Measurements from ENCODE around the gene DHRS3. TPM values are rescaled to one million over a fixed set of nuclear protein-coding genes. Genes with fewer than 3 reads are reported as not detected.

The DHRS3 gene
- total and polyA plus RNA-seq, 2 of the 13 experiments (the other 11 are each of a cell fraction or from before 2014, with no cell fraction given): 48.5 to 90.5 TPM

DNA sequence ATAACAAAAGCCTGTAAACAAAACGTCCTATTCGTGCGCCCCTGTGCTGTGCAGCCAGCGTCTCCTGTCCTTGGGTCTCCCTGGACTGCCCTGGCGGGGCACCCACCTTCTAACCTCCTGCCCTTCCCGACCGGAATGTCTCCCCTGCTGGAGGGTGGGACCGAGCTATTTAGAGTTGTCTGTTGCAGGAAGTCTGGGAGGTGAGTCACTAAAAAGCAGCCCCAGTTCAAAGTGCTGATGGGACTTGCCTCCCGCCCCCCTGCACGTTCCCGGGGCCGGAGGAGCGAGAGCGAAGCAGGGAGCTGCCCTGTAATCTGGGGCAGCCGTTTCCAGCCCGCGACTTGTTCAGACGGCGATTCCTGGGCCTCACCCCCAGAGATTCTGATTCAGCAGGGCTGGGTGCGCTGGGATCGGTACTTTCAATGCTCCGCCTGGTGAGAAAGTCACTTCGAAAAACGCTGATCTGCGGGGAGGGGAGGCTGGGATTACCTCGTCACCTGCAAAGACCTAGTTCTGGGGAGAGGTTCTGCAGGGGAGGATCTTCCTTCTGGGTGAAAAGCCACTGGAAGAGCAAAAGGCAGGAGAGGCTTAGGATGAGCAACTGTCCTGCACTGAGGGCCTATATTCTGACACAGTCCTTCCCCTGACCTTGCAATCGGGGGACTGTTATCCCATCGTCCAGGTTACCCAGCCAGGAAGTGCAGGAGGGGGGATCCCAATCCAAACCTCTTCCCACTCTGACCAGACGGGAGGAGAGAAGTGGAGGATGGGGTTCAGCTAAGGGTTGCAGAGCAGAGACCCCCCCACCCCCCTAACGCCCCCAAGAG lies 1.2 kb upstream of the DHRS3 start (continued):
- TF ChIP-seq, protein P1, sequence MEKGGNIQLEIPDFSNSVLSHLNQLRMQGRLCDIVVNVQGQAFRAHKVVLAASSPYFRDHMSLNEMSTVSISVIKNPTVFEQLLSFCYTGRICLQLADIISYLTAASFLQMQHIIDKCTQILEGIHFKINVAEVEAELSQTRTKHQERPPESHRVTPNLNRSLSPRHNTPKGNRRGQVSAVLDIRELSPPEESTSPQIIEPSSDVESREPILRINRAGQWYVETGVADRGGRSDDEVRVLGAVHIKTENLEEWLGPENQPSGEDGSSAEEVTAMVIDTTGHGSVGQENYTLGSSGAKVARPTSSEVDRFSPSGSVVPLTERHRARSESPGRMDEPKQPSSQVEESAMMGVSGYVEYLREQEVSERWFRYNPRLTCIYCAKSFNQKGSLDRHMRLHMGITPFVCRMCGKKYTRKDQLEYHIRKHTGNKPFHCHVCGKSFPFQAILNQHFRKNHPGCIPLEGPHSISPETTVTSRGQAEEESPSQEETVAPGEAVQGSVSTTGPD (CRISPR knock-in tag; IDR thresholded peaks at IDR 0.05): 0 out of 2 replicates have a peak, but pooled peaks have one; percentile 19
- peak; percentile 94 for TF ChIP-seq ETV5 (CRISPR knock-in tag; IDR thresholded peaks at IDR 0.05; ENCODE audit: borderline replicate concordance)
- TF ChIP-seq MYC (CRISPR knock-in tag; IDR thresholded peaks at IDR 0.05; ENCODE audit: borderline replicate concordance): peak; percentile 64
- no peak for TF ChIP-seq CREB1 (IDR thresholded peaks at IDR 0.05)
- TF ChIP-seq CREB1 (CRISPR knock-in tag; IDR thresholded peaks at IDR 0.05): peak; percentile 85
- TF ChIP-seq NFKBIZ (CRISPR knock-in tag; IDR thresholded peaks at IDR 0.05): peak; percentile 70; the same call in 1 of the 2 replicates
- peak; percentile 72 for TF ChIP-seq ZNF652 (CRISPR knock-in tag; IDR thresholded peaks at IDR 0.05; ENCODE audit: borderline replicate concordance, low read depth)
- no peak for TF ChIP-seq EZH2 (conservative IDR thresholded peaks at IDR 0.05; ENCODE audit: low read depth, low read length)
- TF ChIP-seq ZBTB8A (CRISPR knock-in tag; IDR thresholded peaks at IDR 0.05; ENCODE audit: borderline replicate concordance, low read depth): no peak
- TF ChIP-seq ZNF616 (CRISPR knock-in tag; IDR thresholded peaks at IDR 0.05; ENCODE audit: low read depth): peak; percentile 47; the same call in 1 of the 2 replicates
- peak; percentile 74; the same call in 1 of the 2 replicates for TF ChIP-seq CC2D1A (CRISPR knock-in tag; IDR thresholded peaks at IDR 0.05)
- no peak for TF ChIP-seq KMT2B (CRISPR knock-in tag; IDR thresholded peaks at IDR 0.05)
- peak; percentile 85; the same call in 1 of the 2 replicates for TF ChIP-seq ZNF451 (CRISPR knock-in tag; IDR thresholded peaks at IDR 0.05)
- peak; percentile 24; the same call in 1 of the 2 replicates for TF ChIP-seq CEBPG (CRISPR knock-in tag; IDR thresholded peaks at IDR 0.05)
- TF ChIP-seq, protein P2, sequence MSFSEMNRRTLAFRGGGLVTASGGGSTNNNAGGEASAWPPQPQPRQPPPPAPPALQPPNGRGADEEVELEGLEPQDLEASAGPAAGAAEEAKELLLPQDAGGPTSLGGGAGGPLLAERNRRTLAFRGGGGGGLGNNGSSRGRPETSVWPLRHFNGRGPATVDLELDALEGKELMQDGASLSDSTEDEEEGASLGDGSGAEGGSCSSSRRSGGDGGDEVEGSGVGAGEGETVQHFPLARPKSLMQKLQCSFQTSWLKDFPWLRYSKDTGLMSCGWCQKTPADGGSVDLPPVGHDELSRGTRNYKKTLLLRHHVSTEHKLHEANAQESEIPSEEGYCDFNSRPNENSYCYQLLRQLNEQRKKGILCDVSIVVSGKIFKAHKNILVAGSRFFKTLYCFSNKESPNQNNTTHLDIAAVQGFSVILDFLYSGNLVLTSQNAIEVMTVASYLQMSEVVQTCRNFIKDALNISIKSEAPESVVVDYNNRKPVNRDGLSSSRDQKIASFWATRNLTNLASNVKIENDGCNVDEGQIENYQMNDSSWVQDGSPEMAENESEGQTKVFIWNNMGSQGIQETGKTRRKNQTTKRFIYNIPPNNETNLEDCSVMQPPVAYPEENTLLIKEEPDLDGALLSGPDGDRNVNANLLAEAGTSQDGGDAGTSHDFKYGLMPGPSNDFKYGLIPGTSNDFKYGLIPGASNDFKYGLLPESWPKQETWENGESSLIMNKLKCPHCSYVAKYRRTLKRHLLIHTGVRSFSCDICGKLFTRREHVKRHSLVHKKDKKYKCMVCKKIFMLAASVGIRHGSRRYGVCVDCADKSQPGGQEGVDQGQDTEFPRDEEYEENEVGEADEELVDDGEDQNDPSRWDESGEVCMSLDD (CRISPR knock-in tag; IDR thresholded peaks at IDR 0.05; ENCODE audit: borderline replicate concordance): peak; percentile 34; the same call in 1 of the 2 replicates
- peak; percentile 54; the same call in 1 of the 2 replicates for TF ChIP-seq ZNF572 (CRISPR knock-in tag; IDR thresholded peaks at IDR 0.05)
- 0 out of 2 replicates have a peak, but pooled peaks have one; percentile 55 for TF ChIP-seq ZIK1 (CRISPR knock-in tag; IDR thresholded peaks at IDR 0.05; ENCODE audit: borderline replicate concordance, low read depth)
- TF ChIP-seq, protein P3, sequence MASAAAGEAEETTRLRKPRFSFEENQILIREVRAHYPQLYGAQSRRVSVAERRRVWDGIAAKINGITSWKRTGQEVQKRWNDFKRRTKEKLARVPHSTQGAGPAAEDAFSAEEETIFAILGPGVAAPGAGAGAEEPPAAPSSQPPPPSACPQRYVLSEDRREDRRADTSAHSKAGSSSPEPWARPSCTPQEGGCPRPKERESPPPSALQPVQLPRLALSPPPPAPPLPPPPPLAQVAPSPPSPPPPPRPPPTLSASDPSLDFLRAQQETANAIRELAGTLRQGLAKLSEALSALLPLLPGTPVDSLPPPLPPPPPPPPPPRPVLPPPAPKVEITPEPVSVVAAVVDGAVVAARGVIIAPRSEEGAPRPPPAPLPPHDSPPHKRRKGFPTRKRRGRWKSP (CRISPR knock-in tag; IDR thresholded peaks at IDR 0.05): 0 out of 2 replicates have a peak, but pooled peaks have one; percentile 32
- TF ChIP-seq, protein P4, sequence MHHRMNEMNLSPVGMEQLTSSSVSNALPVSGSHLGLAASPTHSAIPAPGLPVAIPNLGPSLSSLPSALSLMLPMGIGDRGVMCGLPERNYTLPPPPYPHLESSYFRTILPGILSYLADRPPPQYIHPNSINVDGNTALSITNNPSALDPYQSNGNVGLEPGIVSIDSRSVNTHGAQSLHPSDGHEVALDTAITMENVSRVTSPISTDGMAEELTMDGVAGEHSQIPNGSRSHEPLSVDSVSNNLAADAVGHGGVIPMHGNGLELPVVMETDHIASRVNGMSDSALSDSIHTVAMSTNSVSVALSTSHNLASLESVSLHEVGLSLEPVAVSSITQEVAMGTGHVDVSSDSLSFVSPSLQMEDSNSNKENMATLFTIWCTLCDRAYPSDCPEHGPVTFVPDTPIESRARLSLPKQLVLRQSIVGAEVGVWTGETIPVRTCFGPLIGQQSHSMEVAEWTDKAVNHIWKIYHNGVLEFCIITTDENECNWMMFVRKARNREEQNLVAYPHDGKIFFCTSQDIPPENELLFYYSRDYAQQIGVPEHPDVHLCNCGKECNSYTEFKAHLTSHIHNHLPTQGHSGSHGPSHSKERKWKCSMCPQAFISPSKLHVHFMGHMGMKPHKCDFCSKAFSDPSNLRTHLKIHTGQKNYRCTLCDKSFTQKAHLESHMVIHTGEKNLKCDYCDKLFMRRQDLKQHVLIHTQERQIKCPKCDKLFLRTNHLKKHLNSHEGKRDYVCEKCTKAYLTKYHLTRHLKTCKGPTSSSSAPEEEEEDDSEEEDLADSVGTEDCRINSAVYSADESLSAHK (CRISPR knock-in tag; IDR thresholded peaks at IDR 0.05; ENCODE audit: borderline replicate concordance): no peak
